Neural progenitor cell (in vitro differentiated cells): ENCODE results near the gene NOG. TPM values are rescaled to one million over a fixed set of nuclear protein-coding genes. Genes with fewer than 3 reads are reported as not detected.

Source experiments
- DNase-seq: peaks from one replicate; pipeline ENCODE4 v3.0.0-alpha.2; 2016; ENCODE audit warnings: low spot score
- H2AFZ ChIP-seq: fragments of 200-600 bp; sonication (generic); replicated peaks from 2 replicates; pipeline ENCODE4 v1.6.1; 2016; ENCODE audit warnings: antibody characterized with exemption
- H3F3A ChIP-seq: fragments of 200-600 bp; sonication (generic); 2 replicates; pipeline ENCODE4 v1.6.1; 2016; ENCODE audit warnings: antibody characterized with exemption, low read depth
- H3K27ac ChIP-seq: fragments of 200-600 bp; sonication (generic); 2 replicates; pipeline ENCODE4 v1.5.1; 2016; ENCODE audit warnings: mild to moderate bottlenecking
- H3K27me3 ChIP-seq: fragments of 200-600 bp; sonication (generic); 2 replicates; pipeline ENCODE4 v1.6.1; 2016; ENCODE audit warnings: mild to moderate bottlenecking, moderate library complexity
- H3K36me3 ChIP-seq: fragments of 200-600 bp; sonication (generic); 2 replicates; pipeline ENCODE4 v1.5.1; 2016
- H3K4me1 ChIP-seq: fragments of 200-600 bp; sonication (generic); 2 replicates; pipeline ENCODE4 v1.6.1; 2016; ENCODE audit warnings: mixed run types
- H3K4me2 ChIP-seq: fragments of 200-600 bp; sonication (generic); 2 replicates; pipeline ENCODE4 v1.6.1; 2016
- H3K4me3 ChIP-seq: fragments of 200-600 bp; sonication (generic); 2 replicates; pipeline ENCODE4 v1.5.1; 2016
- H3K79me2 ChIP-seq: fragments of 200-600 bp; sonication (generic); 2 replicates; pipeline ENCODE4 v1.6.1; 2016; ENCODE audit warnings: low read depth
- H3K9ac ChIP-seq: fragments of 200-600 bp; sonication (generic); 2 replicates; pipeline ENCODE4 v1.6.1; 2016
- H3K9me3 ChIP-seq: fragments of 200-600 bp; sonication (generic); 2 replicates; pipeline ENCODE4 v1.5.1; 2016; ENCODE audit warnings: low read depth
- H4K20me1 ChIP-seq: fragments of 200-600 bp; sonication (generic); 2 replicates; pipeline ENCODE4 v1.6.1; 2016; ENCODE audit warnings: low read depth
- H3K27ac Mint-ChIP-seq: 3 replicates; pipeline ENCODE4 v1.8.0; 2021; ENCODE audit warnings: mixed read lengths
- H3K27me3 Mint-ChIP-seq: 2 replicates; pipeline ENCODE4 v1.8.0; 2022; ENCODE audit warnings: low read depth, mild to moderate bottlenecking, inconsistent platforms, moderate library complexity, mixed read lengths; ENCODE audit not compliant: insufficient read depth
- H3K36me3 Mint-ChIP-seq: 3 replicates; pipeline ENCODE4 v1.8.0; 2021; ENCODE audit warnings: mixed read lengths
- H3K4me1 Mint-ChIP-seq: 3 replicates; pipeline ENCODE4 v1.8.0; 2021; ENCODE audit warnings: mixed read lengths
- H3K4me3 Mint-ChIP-seq: 3 replicates; pipeline ENCODE4 v1.8.0; 2021; ENCODE audit warnings: mild to moderate bottlenecking, moderate library complexity, mixed read lengths
- H3K9me3 Mint-ChIP-seq: 3 replicates; pipeline ENCODE4 v1.8.0; 2020; ENCODE audit warnings: mixed read lengths
- EZH2 ChIP-seq: fragments of 200-600 bp; sonication (generic); IDR thresholded peaks from 2 replicates; pipeline ENCODE4 v1.6.1; 2017; ENCODE audit warnings: antibody characterized with exemption, mild to moderate bottlenecking, moderate library complexity
- EZH2phosphoT487 ChIP-seq: fragments of 200-600 bp; sonication (generic); IDR thresholded peaks from 2 replicates; pipeline ENCODE4 v1.6.1; 2017; ENCODE audit warnings: antibody characterized with exemption
- total RNA-seq: library from RNA; depleted of rRNA; stranded (reverse); fragments of >200 nt; gene quantifications from 2 replicates; pipeline ENCODE4 v1.2.3, GENCODE V29; 2015; ENCODE audit warnings: low replicate concordance
- TF ChIP-seq, protein P1 (sequence below): fragments of 200-600 bp; sonication (generic); IDR thresholded peaks from 2 replicates; pipeline ENCODE4 v1.5.1; 2017; ENCODE audit warnings: antibody characterized with exemption, mild to moderate bottlenecking

The NOG gene
- total RNA-seq, 1 donor from 2014 or later, result 0.34 TPM

- H3K4me1 Mint-ChIP-seq, result peaks cover 11% of the 10 kb centered on the region
Measured at GRCh38 chr17:56623383-56623782, 29.9 kb downstream of the NOG start.

GRCh38 chr17:56624309-56624708, 30.8 kb downstream of the NOG start:
- Histone ChIP-seq H3K27ac (no peak overlapping the region), H3K4me2 (no peak overlapping the region), H3K9ac (no peak overlapping the region), H3K4me3 (no peak overlapping the region), H4K20me1 (no peaks in the 10 kb centered on the region), H3K79me2 (no peaks in the 10 kb centered on the region), H2AFZ (no peak overlapping the region), H3K9me3 (no peaks in the 10 kb centered on the region), H3K36me3 (no peaks in the 10 kb centered on the region), H3F3A (no peaks in the 10 kb centered on the region), H3K27me3 (no peaks in the 10 kb centered on the region), H3K4me1 (no peaks in the 10 kb centered on the region)
- Mint-ChIP-seq H3K27me3 (peaks cover 5% of the 10 kb centered on the region), H3K4me3 (no peak overlapping the region), H3K36me3 (no peaks in the 10 kb centered on the region), H3K27ac (no peak overlapping the region), H3K4me1 (peaks cover 11% of the 10 kb centered on the region), H3K9me3 (no peaks in the 10 kb centered on the region)
- no peak for DNase-seq
- TF ChIP-seq, protein P1, sequence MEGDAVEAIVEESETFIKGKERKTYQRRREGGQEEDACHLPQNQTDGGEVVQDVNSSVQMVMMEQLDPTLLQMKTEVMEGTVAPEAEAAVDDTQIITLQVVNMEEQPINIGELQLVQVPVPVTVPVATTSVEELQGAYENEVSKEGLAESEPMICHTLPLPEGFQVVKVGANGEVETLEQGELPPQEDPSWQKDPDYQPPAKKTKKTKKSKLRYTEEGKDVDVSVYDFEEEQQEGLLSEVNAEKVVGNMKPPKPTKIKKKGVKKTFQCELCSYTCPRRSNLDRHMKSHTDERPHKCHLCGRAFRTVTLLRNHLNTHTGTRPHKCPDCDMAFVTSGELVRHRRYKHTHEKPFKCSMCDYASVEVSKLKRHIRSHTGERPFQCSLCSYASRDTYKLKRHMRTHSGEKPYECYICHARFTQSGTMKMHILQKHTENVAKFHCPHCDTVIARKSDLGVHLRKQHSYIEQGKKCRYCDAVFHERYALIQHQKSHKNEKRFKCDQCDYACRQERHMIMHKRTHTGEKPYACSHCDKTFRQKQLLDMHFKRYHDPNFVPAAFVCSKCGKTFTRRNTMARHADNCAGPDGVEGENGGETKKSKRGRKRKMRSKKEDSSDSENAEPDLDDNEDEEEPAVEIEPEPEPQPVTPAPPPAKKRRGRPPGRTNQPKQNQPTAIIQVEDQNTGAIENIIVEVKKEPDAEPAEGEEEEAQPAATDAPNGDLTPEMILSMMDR, result no peak
- TF ChIP-seq EZH2 (no peak), EZH2phosphoT487 (no peak)

More at GRCh38 chr17:56623383-56623782, 29.9 kb downstream of the NOG start:
- Histone ChIP-seq H3K27ac (no peak overlapping the region), H3K4me1 (no peaks in the 10 kb centered on the region), H4K20me1 (no peaks in the 10 kb centered on the region), H3K4me2 (no peak overlapping the region), H3K27me3 (no peaks in the 10 kb centered on the region), H3K9me3 (no peaks in the 10 kb centered on the region), H3K9ac (no peak overlapping the region), H2AFZ (no peak overlapping the region), H3K4me3 (no peak overlapping the region), H3K79me2 (no peaks in the 10 kb centered on the region), H3F3A (no peaks in the 10 kb centered on the region), H3K36me3 (no peaks in the 10 kb centered on the region)
- no peak for TF ChIP-seq EZH2
- TF ChIP-seq, protein P1, result no peak
- TF ChIP-seq EZH2phosphoT487, result no peak
- no peaks in the 10 kb centered on the region for H3K9me3 Mint-ChIP-seq
- no peak for DNase-seq
- no peaks in the 10 kb centered on the region for H3K36me3 Mint-ChIP-seq
- no peak overlapping the region for H3K27ac Mint-ChIP-seq
- H3K27me3 Mint-ChIP-seq, result peaks cover 5% of the 10 kb centered on the region
- H3K4me3 Mint-ChIP-seq, result no peak overlapping the region

GRCh38 chr17:56624912-56625311, 31.4 kb downstream of the NOG start:
- H3K27me3 Mint-ChIP-seq, result peaks cover 5% of the 10 kb centered on the region
- H2AFZ ChIP-seq, result no peak overlapping the region
- no peaks in the 10 kb centered on the region for H3K36me3 ChIP-seq
- no peaks in the 10 kb centered on the region for H3K79me2 ChIP-seq
- H3K4me3 ChIP-seq, result no peak overlapping the region
- H3K27me3 ChIP-seq, result no peaks in the 10 kb centered on the region
- H3F3A ChIP-seq, result no peaks in the 10 kb centered on the region
- no peaks in the 10 kb centered on the region for H3K9me3 Mint-ChIP-seq
- H3K27ac Mint-ChIP-seq, result no peak overlapping the region
- no peak overlapping the region for H3K9ac ChIP-seq
- no peak overlapping the region for H3K4me3 Mint-ChIP-seq
- TF ChIP-seq EZH2phosphoT487 (no peak), EZH2 (no peak)
- TF ChIP-seq, protein P1, result no peak
- no peak overlapping the region for H3K27ac ChIP-seq
- H3K4me1 ChIP-seq, result no peaks in the 10 kb centered on the region
- DNase-seq, result no peak
- H3K36me3 Mint-ChIP-seq, result no peaks in the 10 kb centered on the region
- H3K4me2 ChIP-seq, result no peak overlapping the region
- H3K4me1 Mint-ChIP-seq, result peaks cover 12% of the 10 kb centered on the region
- H4K20me1 ChIP-seq, result no peaks in the 10 kb centered on the region
- H3K9me3 ChIP-seq, result no peaks in the 10 kb centered on the region
